Neural progenitor cell (in vitro differentiated cells): ENCODE results near the gene TMEM143. TPM values are rescaled to one million over a fixed set of nuclear protein-coding genes. Genes with fewer than 3 reads are reported as not detected.
A peak's percentile ranks its signal among the peaks of the same experiment; 100 is the strongest.

Experiments used
- DNase-seq: peaks from one replicate; pipeline ENCODE4 v3.0.0-alpha.2; 2016; ENCODE audit warnings: low spot score
- H2AFZ ChIP-seq: fragments of 200-600 bp; sonication (generic); replicated peaks from 2 replicates; pipeline ENCODE4 v1.6.1; 2016; ENCODE audit warnings: antibody characterized with exemption
- H3F3A ChIP-seq: fragments of 200-600 bp; sonication (generic); 2 replicates; pipeline ENCODE4 v1.6.1; 2016; ENCODE audit warnings: antibody characterized with exemption, low read depth
- H3K27ac ChIP-seq: fragments of 200-600 bp; sonication (generic); 2 replicates; pipeline ENCODE4 v1.5.1; 2016; ENCODE audit warnings: mild to moderate bottlenecking
- H3K27me3 ChIP-seq: fragments of 200-600 bp; sonication (generic); 2 replicates; pipeline ENCODE4 v1.6.1; 2016; ENCODE audit warnings: mild to moderate bottlenecking, moderate library complexity
- H3K36me3 ChIP-seq: fragments of 200-600 bp; sonication (generic); 2 replicates; pipeline ENCODE4 v1.5.1; 2016
- H3K4me1 ChIP-seq: fragments of 200-600 bp; sonication (generic); 2 replicates; pipeline ENCODE4 v1.6.1; 2016; ENCODE audit warnings: mixed run types
- H3K4me2 ChIP-seq: fragments of 200-600 bp; sonication (generic); 2 replicates; pipeline ENCODE4 v1.6.1; 2016
- H3K4me3 ChIP-seq: fragments of 200-600 bp; sonication (generic); 2 replicates; pipeline ENCODE4 v1.5.1; 2016
- H3K79me2 ChIP-seq: fragments of 200-600 bp; sonication (generic); 2 replicates; pipeline ENCODE4 v1.6.1; 2016; ENCODE audit warnings: low read depth
- H3K9ac ChIP-seq: fragments of 200-600 bp; sonication (generic); 2 replicates; pipeline ENCODE4 v1.6.1; 2016
- H3K9me3 ChIP-seq: fragments of 200-600 bp; sonication (generic); 2 replicates; pipeline ENCODE4 v1.5.1; 2016; ENCODE audit warnings: low read depth
- H4K20me1 ChIP-seq: fragments of 200-600 bp; sonication (generic); 2 replicates; pipeline ENCODE4 v1.6.1; 2016; ENCODE audit warnings: low read depth
- H3K27ac Mint-ChIP-seq: 3 replicates; pipeline ENCODE4 v1.8.0; 2021; ENCODE audit warnings: mixed read lengths
- H3K27me3 Mint-ChIP-seq: 2 replicates; pipeline ENCODE4 v1.8.0; 2022; ENCODE audit warnings: low read depth, mild to moderate bottlenecking, inconsistent platforms, moderate library complexity, mixed read lengths; ENCODE audit not compliant: insufficient read depth
- H3K36me3 Mint-ChIP-seq: 3 replicates; pipeline ENCODE4 v1.8.0; 2021; ENCODE audit warnings: mixed read lengths
- H3K4me1 Mint-ChIP-seq: 3 replicates; pipeline ENCODE4 v1.8.0; 2021; ENCODE audit warnings: mixed read lengths
- H3K4me3 Mint-ChIP-seq: 3 replicates; pipeline ENCODE4 v1.8.0; 2021; ENCODE audit warnings: mild to moderate bottlenecking, moderate library complexity, mixed read lengths
- H3K9me3 Mint-ChIP-seq: 3 replicates; pipeline ENCODE4 v1.8.0; 2020; ENCODE audit warnings: mixed read lengths
- EZH2 ChIP-seq: fragments of 200-600 bp; sonication (generic); IDR thresholded peaks from 2 replicates; pipeline ENCODE4 v1.6.1; 2017; ENCODE audit warnings: antibody characterized with exemption, mild to moderate bottlenecking, moderate library complexity
- EZH2phosphoT487 ChIP-seq: fragments of 200-600 bp; sonication (generic); IDR thresholded peaks from 2 replicates; pipeline ENCODE4 v1.6.1; 2017; ENCODE audit warnings: antibody characterized with exemption
- total RNA-seq: library from RNA; depleted of rRNA; stranded (reverse); fragments of >200 nt; gene quantifications from 2 replicates; pipeline ENCODE4 v1.2.3, GENCODE V29; 2015; ENCODE audit warnings: low replicate concordance
- TF ChIP-seq, protein P1 (sequence below): fragments of 200-600 bp; sonication (generic); IDR thresholded peaks from 2 replicates; pipeline ENCODE4 v1.5.1; 2017; ENCODE audit warnings: antibody characterized with exemption, mild to moderate bottlenecking

TMEM143 gene
- total RNA-seq, 1 donor from 2014 or later: 3.1 TPM

- H3K27ac ChIP-seq: no peak overlapping the region
- peak overlapping the region; percentile 91 for H3K4me3 Mint-ChIP-seq
- H3K27me3 Mint-ChIP-seq: peaks cover 6% of the 10 kb centered on the region
- TF ChIP-seq EZH2 (no peak), EZH2phosphoT487 (no peak)
- TF ChIP-seq, protein P1, sequence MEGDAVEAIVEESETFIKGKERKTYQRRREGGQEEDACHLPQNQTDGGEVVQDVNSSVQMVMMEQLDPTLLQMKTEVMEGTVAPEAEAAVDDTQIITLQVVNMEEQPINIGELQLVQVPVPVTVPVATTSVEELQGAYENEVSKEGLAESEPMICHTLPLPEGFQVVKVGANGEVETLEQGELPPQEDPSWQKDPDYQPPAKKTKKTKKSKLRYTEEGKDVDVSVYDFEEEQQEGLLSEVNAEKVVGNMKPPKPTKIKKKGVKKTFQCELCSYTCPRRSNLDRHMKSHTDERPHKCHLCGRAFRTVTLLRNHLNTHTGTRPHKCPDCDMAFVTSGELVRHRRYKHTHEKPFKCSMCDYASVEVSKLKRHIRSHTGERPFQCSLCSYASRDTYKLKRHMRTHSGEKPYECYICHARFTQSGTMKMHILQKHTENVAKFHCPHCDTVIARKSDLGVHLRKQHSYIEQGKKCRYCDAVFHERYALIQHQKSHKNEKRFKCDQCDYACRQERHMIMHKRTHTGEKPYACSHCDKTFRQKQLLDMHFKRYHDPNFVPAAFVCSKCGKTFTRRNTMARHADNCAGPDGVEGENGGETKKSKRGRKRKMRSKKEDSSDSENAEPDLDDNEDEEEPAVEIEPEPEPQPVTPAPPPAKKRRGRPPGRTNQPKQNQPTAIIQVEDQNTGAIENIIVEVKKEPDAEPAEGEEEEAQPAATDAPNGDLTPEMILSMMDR: peak; percentile 3
- H3K9ac ChIP-seq: no peak overlapping the region
- peaks cover 20% of the 10 kb centered on the region for H3F3A ChIP-seq
- H3K36me3 ChIP-seq: no peaks in the 10 kb centered on the region
- no peaks in the 10 kb centered on the region for H3K4me1 ChIP-seq
- peaks cover 8% of the 10 kb centered on the region for H3K27me3 ChIP-seq
- no peaks in the 10 kb centered on the region for H4K20me1 ChIP-seq
- peaks cover 60% of the 10 kb centered on the region for H3K4me1 Mint-ChIP-seq
- H3K9me3 Mint-ChIP-seq: peaks cover 2% of the 10 kb centered on the region
- peak overlapping the region; percentile 98 for H3K27ac Mint-ChIP-seq
- H3K4me2 ChIP-seq: peak overlapping the region; percentile 68
- H2AFZ ChIP-seq: peak overlapping the region; percentile 6
- peak overlapping the region; percentile 42 for H3K4me3 ChIP-seq
- DNase-seq: peak; percentile 98
- H3K9me3 ChIP-seq: no peaks in the 10 kb centered on the region
- H3K79me2 ChIP-seq: no peaks in the 10 kb centered on the region
- peaks cover 2% of the 10 kb centered on the region for H3K36me3 Mint-ChIP-seq
These were observed 41.8 kb downstream of the TMEM143 start for GRCh38 chr19:48321622-48322591.

DNA sequence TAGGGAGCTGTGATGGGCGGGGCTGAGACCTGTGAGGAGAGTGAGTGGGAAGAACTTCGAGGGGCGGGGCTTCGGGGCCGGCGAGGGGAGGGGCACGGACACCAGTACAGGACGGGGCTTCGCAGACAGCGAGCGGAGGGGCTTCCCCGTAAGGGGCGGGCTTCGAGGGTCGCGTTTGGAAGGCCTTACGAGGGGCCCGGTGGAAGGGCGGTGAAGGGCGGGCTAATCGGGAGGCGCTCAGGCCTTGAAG lies 42.4 kb downstream of the TMEM143 start:
- no peak overlapping the region for H3K27ac ChIP-seq
- peaks cover 8% of the 10 kb centered on the region for H3K27me3 ChIP-seq
- TF ChIP-seq, protein P1: no peak
- no peak for TF ChIP-seq EZH2phosphoT487
- TF ChIP-seq EZH2: no peak

GRCh38 chr19:48319647-48320541 lies 43.8 kb downstream of the TMEM143 start:
- DNase-seq: peak; percentile 92
- H3K4me3 ChIP-seq: no peak overlapping the region
- no peak overlapping the region for H3K4me2 ChIP-seq
- no peak overlapping the region for H3K9ac ChIP-seq
- H3K4me1 ChIP-seq: no peaks in the 10 kb centered on the region
- Mint-ChIP-seq H3K4me1 (peaks cover 45% of the 10 kb centered on the region), H3K9me3 (no peaks in the 10 kb centered on the region), H3K36me3 (no peaks in the 10 kb centered on the region), H3K27me3 (peaks cover 10% of the 10 kb centered on the region), H3K4me3 (peak overlapping the region; percentile 91), H3K27ac (no peak overlapping the region)
- no peaks in the 10 kb centered on the region for H4K20me1 ChIP-seq
- no peaks in the 10 kb centered on the region for H3K9me3 ChIP-seq
- H3K79me2 ChIP-seq: no peaks in the 10 kb centered on the region
- no peaks in the 10 kb centered on the region for H3K27me3 ChIP-seq
- H3K36me3 ChIP-seq: no peaks in the 10 kb centered on the region
- TF ChIP-seq, protein P1: peak; percentile 87
- no peak for TF ChIP-seq EZH2
- no peak overlapping the region for H2AFZ ChIP-seq
- peaks cover 20% of the 10 kb centered on the region for H3F3A ChIP-seq
- no peak overlapping the region for H3K27ac ChIP-seq

More for the DNA sequence above, 42.4 kb downstream of the TMEM143 start:
- Mint-ChIP-seq H3K9me3 (no peaks in the 10 kb centered on the region), H3K4me1 (peaks cover 57% of the 10 kb centered on the region), H3K36me3 (no peaks in the 10 kb centered on the region), H3K4me3 (peak overlapping the region; percentile 91), H3K27me3 (peaks cover 6% of the 10 kb centered on the region), H3K27ac (peak overlapping the region; percentile 98)
- Histone ChIP-seq H3F3A (peaks cover 20% of the 10 kb centered on the region), H2AFZ (peak overlapping the region; percentile 6), H4K20me1 (no peaks in the 10 kb centered on the region), H3K9me3 (no peaks in the 10 kb centered on the region), H3K4me1 (no peaks in the 10 kb centered on the region), H3K4me2 (peak overlapping the region; percentile 68), H3K36me3 (no peaks in the 10 kb centered on the region), H3K4me3 (peak overlapping the region; percentile 42), H3K9ac (no peak overlapping the region), H3K79me2 (no peaks in the 10 kb centered on the region)
- peak; percentile 99 for DNase-seq
